ENCODE results near the gene HSBP1. TPM values are rescaled to one million over a fixed set of nuclear protein-coding genes. Genes with fewer than 3 reads are reported as not detected.

The HSBP1 gene
- total and polyA plus RNA-seq, 2 of the 8 experiments (the other 6 are each of a cell fraction or from before 2014, with no cell fraction given): 78.4 to 219 TPM

DNA sequence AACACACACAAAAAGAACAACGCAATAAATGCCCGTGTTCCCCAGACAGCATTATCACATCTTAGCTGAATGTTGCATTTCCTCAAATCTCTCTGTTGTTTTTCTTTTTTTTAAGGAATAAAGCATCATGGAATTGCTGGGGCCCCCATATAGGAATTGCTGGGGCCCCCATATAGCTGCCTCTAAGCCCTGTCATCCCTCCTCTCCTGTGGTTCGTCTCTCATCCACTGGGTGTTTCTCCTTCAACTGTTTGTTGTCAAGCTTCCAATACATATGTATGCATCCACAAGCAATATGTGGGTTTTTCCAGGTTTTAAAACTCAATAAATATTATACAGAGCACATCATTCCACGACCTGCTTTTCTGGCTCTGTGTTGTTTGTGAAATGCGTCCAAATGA, 43.2 kb downstream of the HSBP1 start:
- H3K27me3 ChIP-seq (replicated peaks in 1 of 4; ENCODE audit: control insufficient read depth in 3 of 4, extremely low read depth in 1 of 4, insufficient read depth in 3 of 4, low read length in 3 of 4): no peaks in the 10 kb centered on the region
- H4K91ac ChIP-seq (replicated peaks; ENCODE audit: insufficient read length, low read length): no peak overlapping the region
- no peak overlapping the region for H4K5ac ChIP-seq (ENCODE audit: insufficient read length, low read depth, low read length)
- H3K14ac ChIP-seq (ENCODE audit: insufficient read length): no peak overlapping the region
- no peak overlapping the region for H2BK12ac ChIP-seq (ENCODE audit: low read depth, low read length)
- H3K23me2 ChIP-seq (ENCODE audit: low read depth, low read length): no peaks in the 10 kb centered on the region
- WGBS, 2 experiments (ENCODE audit: extremely low coverage in 1 of 2, insufficient coverage in 1 of 2, insufficient read length in 1 of 2, insufficient replicate concordance in 2 of 2, low coverage in 1 of 2, low lambda C conversion rate in 2 of 2, missing lambda C conversion rate in 1 of 2): 90% methylated on average over 5 of the region's 5 CpGs; no CpG with 5 or more reads in 1 of the 2 experiments
- H3K18ac ChIP-seq (ENCODE audit: extremely low read depth, low read length): no peak overlapping the region
- no peak overlapping the region for H3K9ac ChIP-seq (replicated peaks in 1 of 4; ENCODE audit: extremely low read depth in 1 of 4, low read depth in 3 of 4, low read length in 3 of 4)
- no peak overlapping the region for H2BK5ac ChIP-seq (ENCODE audit: low read depth, low read length)
- H3K36me3 ChIP-seq (ENCODE audit: control insufficient read depth in 2 of 4, insufficient read depth in 4 of 4, low read length in 3 of 4): no peaks in the 10 kb centered on the region
- H3K4me1 ChIP-seq (replicated peaks in 1 of 4; ENCODE audit: control insufficient read depth in 3 of 4, insufficient read depth in 4 of 4, low read length in 3 of 4): peaks cover 0 to 11% (median 4%) of the 10 kb centered on the region in 4 experiments; a peak in 4 of 7 replicates
- DNase-seq (ENCODE audit: low read depth in 1 of 2, low spot score in 2 of 2): no peak
- H4K8ac ChIP-seq (ENCODE audit: extremely low read depth, insufficient read depth, low read length): no peak overlapping the region
- no peak overlapping the region for H3K4me2 ChIP-seq (ENCODE audit: insufficient read depth in 1 of 2, low read depth in 2 of 2, low read length in 2 of 2)
- H3K27ac ChIP-seq (ENCODE audit: low read depth, low read length): no peak overlapping the region
- no peak overlapping the region for H2AK5ac ChIP-seq (ENCODE audit: low read depth, low read length)
- FAIRE-seq: no peak
- no peaks in the 10 kb centered on the region for H4K20me1 ChIP-seq (replicated peaks in 1 of 2; ENCODE audit: control insufficient read depth in 1 of 2, insufficient read depth in 2 of 2, low read length in 2 of 2)
- H3K4ac ChIP-seq (replicated peaks; ENCODE audit: insufficient read length, low read depth, low read length): no peak overlapping the region
- no peaks in the 10 kb centered on the region for H3K9me3 ChIP-seq (ENCODE audit: insufficient read depth in 2 of 2, low read depth in 1 of 2, low read length in 1 of 2)
- H2BK120ac ChIP-seq (replicated peaks; ENCODE audit: low read depth, low read length): no peak overlapping the region
- H2AFZ ChIP-seq (ENCODE audit: low read length): no peak overlapping the region
- H2BK15ac ChIP-seq (ENCODE audit: low read length): no peak overlapping the region
- ChIA-PET CTCF (ENCODE audit: partially characterized antibody) (interaction anchor here (1.8 to 1.9 kb wide), 2 partner anchors 18 to 25 kb away, joined by 4 to 5 read pairs; no protein-coding TSS in a partner anchor), POLR2A (ENCODE audit: partially characterized antibody) (interaction anchor here (0.8 to 2.8 kb wide), 3 partner anchors 10 to 123 kb away, joined by 3 to 24 read pairs (median 5); no protein-coding TSS in a partner anchor)
- H2BK20ac ChIP-seq (ENCODE audit: low read length): 0 out of 2 replicates have a peak overlapping the region, but pooled peaks have one; percentile 29
- H3K56ac ChIP-seq (replicated peaks; ENCODE audit: insufficient read length, low read depth, low read length): no peak overlapping the region
- H3K4me3 ChIP-seq (ENCODE audit: extremely low read depth in 1 of 4, insufficient read depth in 2 of 4, low read depth in 3 of 4, low read length in 4 of 4): no peak overlapping the region
- no peaks in the 10 kb centered on the region for H3K79me1 ChIP-seq (ENCODE audit: low read depth, low read length)
- no peak overlapping the region for H3K23ac ChIP-seq (ENCODE audit: insufficient read length)
- H3K79me2 ChIP-seq (ENCODE audit: control insufficient read depth in 1 of 2, insufficient read depth in 2 of 2, low read length in 2 of 2): no peaks in the 10 kb centered on the region
- TF ChIP-seq SIN3A (conservative IDR thresholded peaks at IDR 0.05 in 1 of 2, IDR thresholded peaks at IDR 0.05 in 1 of 2; ENCODE audit: low read depth in 1 of 2, low read length in 2 of 2) (no peak), FOSL1 (IDR thresholded peaks at IDR 0.05; ENCODE audit: insufficient read depth, low read depth, low read length) (no peak), RXRA (IDR thresholded peaks at IDR 0.05; ENCODE audit: insufficient read depth, low read depth, low read length) (no peak), TAF7 (optimal IDR thresholded peaks at IDR 0.05; ENCODE audit: borderline replicate concordance, low read depth, low read length) (no peak), SP4 (IDR thresholded peaks at IDR 0.05; ENCODE audit: low read length) (no peak), BRCA1 (IDR thresholded peaks at IDR 0.05; ENCODE audit: low read depth, low read length) (no peak), SIX5 (IDR thresholded peaks at IDR 0.05; ENCODE audit: low read depth, low read length) (no peak)
- TF ChIP-seq, protein P1, sequence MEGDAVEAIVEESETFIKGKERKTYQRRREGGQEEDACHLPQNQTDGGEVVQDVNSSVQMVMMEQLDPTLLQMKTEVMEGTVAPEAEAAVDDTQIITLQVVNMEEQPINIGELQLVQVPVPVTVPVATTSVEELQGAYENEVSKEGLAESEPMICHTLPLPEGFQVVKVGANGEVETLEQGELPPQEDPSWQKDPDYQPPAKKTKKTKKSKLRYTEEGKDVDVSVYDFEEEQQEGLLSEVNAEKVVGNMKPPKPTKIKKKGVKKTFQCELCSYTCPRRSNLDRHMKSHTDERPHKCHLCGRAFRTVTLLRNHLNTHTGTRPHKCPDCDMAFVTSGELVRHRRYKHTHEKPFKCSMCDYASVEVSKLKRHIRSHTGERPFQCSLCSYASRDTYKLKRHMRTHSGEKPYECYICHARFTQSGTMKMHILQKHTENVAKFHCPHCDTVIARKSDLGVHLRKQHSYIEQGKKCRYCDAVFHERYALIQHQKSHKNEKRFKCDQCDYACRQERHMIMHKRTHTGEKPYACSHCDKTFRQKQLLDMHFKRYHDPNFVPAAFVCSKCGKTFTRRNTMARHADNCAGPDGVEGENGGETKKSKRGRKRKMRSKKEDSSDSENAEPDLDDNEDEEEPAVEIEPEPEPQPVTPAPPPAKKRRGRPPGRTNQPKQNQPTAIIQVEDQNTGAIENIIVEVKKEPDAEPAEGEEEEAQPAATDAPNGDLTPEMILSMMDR (IDR thresholded peaks at IDR 0.05; ENCODE audit: control extremely low read depth in 1 of 3, insufficient read depth in 1 of 3, low read depth in 1 of 3, low read length in 3 of 3): no peak

Measured in H1 (cell line).